Mesothelial cell of epicardium (in vitro differentiated cells): ENCODE results near the gene WSB1. TPM values are rescaled to one million over a fixed set of nuclear protein-coding genes. Genes with fewer than 3 reads are reported as not detected.

Source experiments
- DNase-seq, 2 experiments: peaks; one replicate each; pipeline ENCODE4 v3.0.0; 2021; ENCODE audit warnings: low spot score in 2 of 2; ENCODE audit not compliant: unreplicated experiment in 2 of 2
- H3K27ac Mint-ChIP-seq: 2 replicates; pipeline ENCODE4 v1.8.0; 2021; ENCODE audit warnings: mixed read lengths
- H3K27me3 Mint-ChIP-seq: 2 replicates; pipeline ENCODE4 v1.8.0; 2021; ENCODE audit warnings: low read depth, mixed read lengths
- H3K36me3 Mint-ChIP-seq: 2 replicates; pipeline ENCODE4 v1.8.0; 2021; ENCODE audit warnings: mixed read lengths
- H3K4me1 Mint-ChIP-seq: 2 replicates; pipeline ENCODE4 v1.8.0; 2021; ENCODE audit warnings: mixed read lengths
- H3K4me3 Mint-ChIP-seq: 2 replicates; pipeline ENCODE4 v1.8.0; 2021; ENCODE audit warnings: mild to moderate bottlenecking, moderate library complexity, mixed read lengths
- H3K9me3 Mint-ChIP-seq: 2 replicates; pipeline ENCODE4 v1.8.0; 2021; ENCODE audit warnings: mixed read lengths
- CTCF ChIP-seq: fragments of 200-600 bp; sonication (generic); IDR thresholded peaks from one replicate; pipeline ENCODE4 v1.5.0; 2021; ENCODE audit warnings: antibody characterized with exemption; ENCODE audit not compliant: unreplicated experiment
- total RNA-seq: library from RNA; stranded (reverse); gene quantifications from 3 replicates; pipeline ENCODE4 v1.2.1, GENCODE V29; 2021

Gene WSB1
- total RNA-seq, 1 donor from 2014 or later = 806 TPM

GRCh38 chr17:27341041-27341471 is 47.1 kb downstream of the WSB1 start:
- H3K9me3 Mint-ChIP-seq = peaks cover 6% of the 10 kb centered on the region
- no peak for DNase-seq
- no peaks in the 10 kb centered on the region for H3K27me3 Mint-ChIP-seq
- no peak for TF ChIP-seq CTCF
- peak overlapping the region; percentile 87 for H3K27ac Mint-ChIP-seq
- H3K36me3 Mint-ChIP-seq = peaks cover 7% of the 10 kb centered on the region
- no peak overlapping the region for H3K4me3 Mint-ChIP-seq
- H3K4me1 Mint-ChIP-seq = peaks cover 30% of the 10 kb centered on the region

GRCh38 chr17:27342059-27342458 is 48.1 kb downstream of the WSB1 start:
- no peaks in the 10 kb centered on the region for H3K27me3 Mint-ChIP-seq
- peaks cover 7% of the 10 kb centered on the region for H3K36me3 Mint-ChIP-seq
- peaks cover 34% of the 10 kb centered on the region for H3K4me1 Mint-ChIP-seq
- H3K4me3 Mint-ChIP-seq = no peak overlapping the region
- no peak for DNase-seq
- no peak overlapping the region for H3K27ac Mint-ChIP-seq
- H3K9me3 Mint-ChIP-seq = peaks cover 6% of the 10 kb centered on the region
- no peak for TF ChIP-seq CTCF

GRCh38 chr17:27343294-27343693 is 49.4 kb downstream of the WSB1 start:
- peaks cover 6% of the 10 kb centered on the region for H3K9me3 Mint-ChIP-seq
- DNase-seq = no peak
- H3K36me3 Mint-ChIP-seq = peaks cover 7% of the 10 kb centered on the region
- H3K27me3 Mint-ChIP-seq = no peaks in the 10 kb centered on the region
- H3K4me3 Mint-ChIP-seq = no peak overlapping the region
- H3K4me1 Mint-ChIP-seq = peaks cover 37% of the 10 kb centered on the region
- no peak overlapping the region for H3K27ac Mint-ChIP-seq
- no peak for TF ChIP-seq CTCF

- Mint-ChIP-seq H3K4me1 (peaks cover 40% of the 10 kb centered on the region), H3K4me3 (no peak overlapping the region), H3K9me3 (peaks cover 6% of the 10 kb centered on the region), H3K27ac (peak overlapping the region; percentile 86), H3K27me3 (no peaks in the 10 kb centered on the region), H3K36me3 (peaks cover 4% of the 10 kb centered on the region)
- TF ChIP-seq CTCF = no peak
- DNase-seq = no peak
Measured at GRCh38 chr17:27343977-27344607, 50.2 kb downstream of the WSB1 start.

- peak in 1 of 2 experiments; percentile 61 for DNase-seq
- Mint-ChIP-seq H3K9me3 (no peaks in the 10 kb centered on the region), H3K4me1 (peaks cover 40% of the 10 kb centered on the region), H3K27ac (peak overlapping the region; percentile 99), H3K36me3 (no peaks in the 10 kb centered on the region), H3K27me3 (no peaks in the 10 kb centered on the region), H3K4me3 (peak overlapping the region; percentile 80)
- no peak for TF ChIP-seq CTCF
Measured at GRCh38 chr17:27345141-27345904, 51.4 kb downstream of the WSB1 start.
